Frontal cortex (tissue), 4 donors: ENCODE results near the gene PLAAT2. TPM values are rescaled to one million over a fixed set of nuclear protein-coding genes. Genes with fewer than 3 reads are reported as not detected.
A peak's percentile ranks its signal among the peaks of the same experiment; 100 is the strongest.
"Not testable (repeated sequence)": the region's sequence is repeated elsewhere in the genome, so short reads cannot be mapped to it uniquely, and the experiment has no call there.

Experiments
- DNase-seq, 2 donors: peaks; one replicate each; pipeline ENCODE4 v3.0.0; 2012; ENCODE audit warnings: low spot score in 2 of 2
- FAIRE-seq: peaks from 2 replicates; lab custom pipeline; 2012; peaks lifted over from hg19 to GRCh38; lab: Jason Lieb, UNC
- total RNA-seq: library from RNA; depleted of rRNA; stranded (reverse); fragments of >200 nt; gene quantifications from one replicate; pipeline ENCODE4 v1.2.3, GENCODE V29; 2014
- donor health status: control.
- donor health status: control.
- donor health status: control.

The PLAAT2 gene
- not detected for total RNA-seq

GRCh38 chr11:63563201-63564055, at the start of gene PLAAT2:
Gene PLAAT2, minus strand, starts transcription at chr11:63563379. Its CDS starts 55 bp downstream, at chr11:63563324.
- FAIRE-seq (no peak), DNase-seq (no peak)

GRCh38 chr11:63612181-63612580, 49.0 kb upstream of the PLAAT2 start:
- FAIRE-seq = no peak
- DNase-seq = no peak

- FAIRE-seq = no peak
- no peak for DNase-seq
These were observed 48.2 kb upstream of the PLAAT2 start for GRCh38 chr11:63611395-63611747.

- DNase-seq (no peak), FAIRE-seq (no peak)
These were observed 47.6 kb upstream of the PLAAT2 start for GRCh38 chr11:63610604-63611394.

- no peak for DNase-seq
- FAIRE-seq = no peak
These were observed 46.9 kb upstream of the PLAAT2 start for GRCh38 chr11:63609971-63610580.

GRCh38 chr11:63609536-63609935, 46.4 kb upstream of the PLAAT2 start:
- FAIRE-seq = no peak
- DNase-seq = no peak

GRCh38 chr11:63608353-63609345, 45.5 kb upstream of the PLAAT2 start:
- no peak for DNase-seq
- FAIRE-seq = no peak

GRCh38 chr11:63603180-63603518, 40.0 kb upstream of the PLAAT2 start:
- DNase-seq = peak; percentile 48 to 56
- FAIRE-seq = no peak

- DNase-seq, FAIRE-seq: not testable (repeated sequence)
These were observed 39.4 kb upstream of the PLAAT2 start for GRCh38 chr11:63602290-63603179.

- DNase-seq (no peak), FAIRE-seq (no peak)
These were observed 36.3 kb upstream of the PLAAT2 start for GRCh38 chr11:63599211-63600122.

- DNase-seq = no peak
- FAIRE-seq = no peak
These were observed 35.4 kb upstream of the PLAAT2 start for GRCh38 chr11:63598556-63598955.

GRCh38 chr11:63595296-63595695, 32.1 kb upstream of the PLAAT2 start:
- DNase-seq (no peak), FAIRE-seq (no peak)

GRCh38 chr11:63592975-63593395, 29.8 kb upstream of the PLAAT2 start:
- FAIRE-seq (no peak), DNase-seq (peak in 1 of 2 donors; percentile 37)

GRCh38 chr11:63590024-63590788, 27.0 kb upstream of the PLAAT2 start:
- FAIRE-seq (no peak), DNase-seq (no peak)

GRCh38 chr11:63589000-63589399, 25.8 kb upstream of the PLAAT2 start:
- no peak for FAIRE-seq

GRCh38 chr11:63586451-63587166, 23.4 kb upstream of the PLAAT2 start:
- FAIRE-seq (no peak), DNase-seq (no peak)

More at GRCh38 chr11:63589000-63589399, 25.8 kb upstream of the PLAAT2 start:
- DNase-seq = no peak
